Tibial nerve (tissue), 4 donors: ENCODE data around the gene GRIN3B. TPM values are rescaled to one million over a fixed set of nuclear protein-coding genes. Genes with fewer than 3 reads are reported as not detected.
"Not testable (repeated sequence)": the region's sequence is repeated elsewhere in the genome, so short reads cannot be mapped to it uniquely, and the experiment has no call there.

Experiments used
- DNase-seq, 2 donors: peaks; one replicate each; pipeline ENCODE4 v3.0.0-alpha.2; 2019; ENCODE audit warnings: low spot score in 2 of 2
- H3K27ac ChIP-seq, 4 donors: fragments of 200-600 bp; sonication (generic) in 3 of 4; one replicate each; pipeline ENCODE4 v1.5.1; 2017 to 2019; ENCODE audit warnings: mild to moderate bottlenecking in 1 of 4
- H3K27me3 ChIP-seq, 2 donors: fragments of 200-600 bp; sonication (generic) in 1 of 2; one replicate each; pipeline versions ENCODE4 v1.5.1 to v1.6.0; 2017 to 2019
- H3K36me3 ChIP-seq, 3 donors: fragments of 200-600 bp; sonication (generic); one replicate each; pipeline ENCODE4 v1.5.1; 2018 to 2019
- H3K4me1 ChIP-seq, 4 donors: fragments of 200-600 bp; sonication (generic) in 3 of 4; one replicate each; pipeline ENCODE4 v1.5.1; 2017 to 2019
- H3K4me3 ChIP-seq, 4 donors: fragments of 200-600 bp; sonication (generic) in 3 of 4; one replicate each; pipeline ENCODE4 v1.5.1; 2017 to 2019; ENCODE audit warnings: mild to moderate bottlenecking in 1 of 4, moderate library complexity in 1 of 4
- H3K9me3 ChIP-seq, 4 donors: fragments of 200-600 bp; sonication (generic) in 3 of 4; one replicate each; pipeline ENCODE4 v1.5.1; 2017 to 2019
- CTCF ChIP-seq, 5 experiments: fragments of 200-600 bp in 3 of 5; fragments of 450-650 bp in 2 of 5; sonication (generic) in 3 of 5; IDR thresholded peaks; one replicate each; pipeline ENCODE4 v1.5.1; 2016 to 2019; ENCODE audit warnings: antibody characterized with exemption in 5 of 5, mild to moderate bottlenecking in 3 of 5, moderate library complexity in 2 of 5
- EP300 ChIP-seq, 2 donors: sonication (generic); formaldehyde crosslinking; IDR thresholded peaks; one replicate each; pipeline ENCODE4 v1.6.1; 2017; ENCODE audit warnings: antibody characterized with exemption in 2 of 2, mild to moderate bottlenecking in 1 of 2
- POLR2A ChIP-seq, 2 donors: fragments of 450-650 bp; IDR thresholded peaks; one replicate each; pipeline ENCODE4 v1.6.1; 2017; ENCODE audit warnings: antibody characterized with exemption in 2 of 2, mild to moderate bottlenecking in 2 of 2, moderate library complexity in 2 of 2
- WGBS, 2 donors: methylation state at CpG; one replicate each; pipeline ENCODE4 v1.1.5; 2018; 5-methylcytosine and 5-hydroxymethylcytosine counted together
- total RNA-seq, 4 donors: library from RNA; depleted of rRNA; stranded (reverse); fragments of >200 nt; gene quantifications; one replicate each; pipeline ENCODE4 v1.1.0, GENCODE V29; 2016

Gene GRIN3B
- total RNA-seq, 4 donors from 2014 or later: 2.4 TPM; not detected in 3

- H3K4me3 ChIP-seq: peak within 1 kb of the TSS; percentile 69 to 98 (median 90)
- no peak for TF ChIP-seq EP300 (IDR thresholded peaks at IDR 0.05)
- peak in 1 of 2 donors; percentile 78 for TF ChIP-seq POLR2A (IDR thresholded peaks at IDR 0.05)
- peak in 1 of 5 experiments; percentile 28 for TF ChIP-seq CTCF (IDR thresholded peaks at IDR 0.05)
- peaks cover 0 to 5% of the 10 kb centered on the region in 2 donors for H3K27me3 ChIP-seq
- WGBS, 2 donors: 0 to 1% methylated on average over 39 to 52 of the region's 68 CpGs
- DNase-seq: peak; percentile 96 to 98
- H3K27ac ChIP-seq: peak within 1 kb of the TSS; percentile 90 to 96 (median 94)
- H3K4me1 ChIP-seq: peaks cover 0 to 71% (median 50%) of the 10 kb centered on the region in 4 donors
- H3K9me3 ChIP-seq: no peaks in the 10 kb centered on the region
- H3K36me3 ChIP-seq: no peaks in the 10 kb centered on the region
These were observed 20.7 kb downstream of the GRIN3B start, which contains the start of gene TMEM259 for GRCh38 chr19:1020868-1021425. Gene TMEM259, minus strand, starts transcription at chr19:1021123. Its CDS starts 127 bp downstream, at chr19:1020996.

DNA sequence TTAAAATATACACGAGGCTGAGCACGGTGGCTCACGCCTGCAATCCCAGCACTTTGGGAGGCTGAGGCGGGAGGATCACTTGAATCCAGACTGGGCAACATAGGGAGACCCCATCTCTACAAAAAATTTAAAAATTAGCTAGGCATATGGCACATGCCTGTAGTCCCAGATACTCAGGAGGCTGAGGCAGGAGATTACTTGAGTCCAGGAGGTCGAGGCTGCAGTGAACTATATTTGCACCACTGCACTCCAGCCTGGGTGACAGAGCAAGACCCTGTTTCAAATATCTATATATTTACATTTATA lies 23.6 kb downstream of the GRIN3B start:
- Histone ChIP-seq H3K27me3 (peaks cover 0 to 25% of the 10 kb centered on the region in 2 donors), H3K4me1 (peaks cover 0 to 69% (median 29%) of the 10 kb centered on the region in 4 donors)
- not testable (repeated sequence) for H3K4me3 ChIP-seq, H3K9me3 ChIP-seq, DNase-seq, H3K36me3 ChIP-seq, H3K27ac ChIP-seq
- 89 to 90% methylated on average over 5 of the region's 5 CpGs for WGBS, 2 donors

- peaks cover 0 to 68% (median 18%) of the 10 kb centered on the region in 4 donors for H3K4me1 ChIP-seq
These were observed 24.9 kb downstream of the GRIN3B start for GRCh38 chr19:1025080-1025479.

GRCh38 chr19:1025960-1026782 lies 26.0 kb downstream of the GRIN3B start, which contains the start of gene CNN2:
Gene CNN2, plus strand, starts transcription at chr19:1026608. Its CDS starts 54 bp downstream, at chr19:1026662.
- Histone ChIP-seq H3K4me1 (peaks cover 0 to 66% (median 17%) of the 10 kb centered on the region in 4 donors), H3K9me3 (no peaks in the 10 kb centered on the region), H3K27ac (peak within 1 kb of the TSS; percentile 84 to 95 (median 92)), H3K27me3 (peaks cover 0 to 25% of the 10 kb centered on the region in 2 donors), H3K36me3 (no peaks in the 10 kb centered on the region), H3K4me3 (peak within 1 kb of the TSS; percentile 61 to 82 (median 72))
- TF ChIP-seq CTCF (IDR thresholded peaks at IDR 0.05): no peak
- peak in 1 of 2 donors; percentile 85 for TF ChIP-seq POLR2A (IDR thresholded peaks at IDR 0.05)
- TF ChIP-seq EP300 (IDR thresholded peaks at IDR 0.05): peak in 1 of 2 donors; percentile 75
- peak; percentile 61 to 71 for DNase-seq
- WGBS, 2 donors: 6 to 10% methylated on average over 32 to 44 of the region's 63 CpGs

More at GRCh38 chr19:1025080-1025479, 24.9 kb downstream of the GRIN3B start:
- 90 to 95% methylated on average over 6 of the region's 6 CpGs for WGBS, 2 donors
- not testable (repeated sequence) for H3K4me3 ChIP-seq, H3K9me3 ChIP-seq, H3K36me3 ChIP-seq, DNase-seq, H3K27ac ChIP-seq
- peaks cover 0 to 25% of the 10 kb centered on the region in 2 donors for H3K27me3 ChIP-seq

GRCh38 chr19:1026783-1027649 lies 26.8 kb downstream of the GRIN3B start:
- Histone ChIP-seq H3K27me3 (peaks cover 0 to 25% of the 10 kb centered on the region in 2 donors), H3K27ac (peak overlapping the region; percentile 84 to 95 (median 92)), H3K4me1 (peaks cover 0 to 57% (median 11%) of the 10 kb centered on the region in 4 donors), H3K4me3 (peak overlapping the region; percentile 61 to 82 (median 72)), H3K36me3 (peaks cover 0 to 5% (median 0%) of the 10 kb centered on the region in 3 donors), H3K9me3 (no peaks in the 10 kb centered on the region)
- DNase-seq: no peak
- 0 to 3% methylated on average over 8 to 26 of the region's 36 CpGs for WGBS, 2 donors
- no peak for TF ChIP-seq POLR2A (IDR thresholded peaks at IDR 0.05)
- no peak for TF ChIP-seq EP300 (IDR thresholded peaks at IDR 0.05)
- no peak for TF ChIP-seq CTCF (IDR thresholded peaks at IDR 0.05)
